Measurements from ENCODE around the gene TMEM236.

Gene TMEM236

DNA sequence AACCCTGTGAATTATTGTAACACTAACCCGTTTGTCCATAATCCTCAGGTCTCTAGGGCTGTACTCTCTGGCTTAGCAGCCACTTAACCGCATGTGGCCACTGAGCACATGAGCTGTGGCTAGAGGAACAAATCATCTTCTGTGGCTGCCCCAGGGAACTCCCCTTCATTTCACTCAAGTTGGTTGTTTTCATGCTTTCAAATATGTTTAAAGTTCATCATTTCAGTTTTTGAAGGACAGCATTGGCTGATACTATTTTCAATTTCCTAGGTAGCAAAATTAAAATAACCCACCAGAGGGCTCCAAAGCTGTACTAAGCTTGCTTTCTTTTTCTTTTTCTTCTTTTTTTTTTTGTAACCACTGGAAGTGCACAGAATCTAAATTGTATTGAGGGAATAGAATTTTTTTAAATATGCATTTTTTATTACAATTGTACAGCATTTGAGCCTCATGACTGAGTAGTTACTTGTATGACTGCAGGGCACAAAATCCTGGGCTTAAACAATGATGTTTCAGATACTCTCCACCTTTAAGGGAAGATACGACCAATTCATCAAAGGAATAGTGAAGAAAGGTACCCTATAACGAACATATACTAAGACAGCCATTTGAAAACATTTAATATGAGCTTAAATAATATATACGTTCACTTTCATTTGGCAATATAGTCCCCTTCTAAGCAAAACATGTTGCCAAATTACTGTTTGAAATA, 95.7 kb downstream of the TMEM236 start:
- TF ChIP-seq, protein P1, sequence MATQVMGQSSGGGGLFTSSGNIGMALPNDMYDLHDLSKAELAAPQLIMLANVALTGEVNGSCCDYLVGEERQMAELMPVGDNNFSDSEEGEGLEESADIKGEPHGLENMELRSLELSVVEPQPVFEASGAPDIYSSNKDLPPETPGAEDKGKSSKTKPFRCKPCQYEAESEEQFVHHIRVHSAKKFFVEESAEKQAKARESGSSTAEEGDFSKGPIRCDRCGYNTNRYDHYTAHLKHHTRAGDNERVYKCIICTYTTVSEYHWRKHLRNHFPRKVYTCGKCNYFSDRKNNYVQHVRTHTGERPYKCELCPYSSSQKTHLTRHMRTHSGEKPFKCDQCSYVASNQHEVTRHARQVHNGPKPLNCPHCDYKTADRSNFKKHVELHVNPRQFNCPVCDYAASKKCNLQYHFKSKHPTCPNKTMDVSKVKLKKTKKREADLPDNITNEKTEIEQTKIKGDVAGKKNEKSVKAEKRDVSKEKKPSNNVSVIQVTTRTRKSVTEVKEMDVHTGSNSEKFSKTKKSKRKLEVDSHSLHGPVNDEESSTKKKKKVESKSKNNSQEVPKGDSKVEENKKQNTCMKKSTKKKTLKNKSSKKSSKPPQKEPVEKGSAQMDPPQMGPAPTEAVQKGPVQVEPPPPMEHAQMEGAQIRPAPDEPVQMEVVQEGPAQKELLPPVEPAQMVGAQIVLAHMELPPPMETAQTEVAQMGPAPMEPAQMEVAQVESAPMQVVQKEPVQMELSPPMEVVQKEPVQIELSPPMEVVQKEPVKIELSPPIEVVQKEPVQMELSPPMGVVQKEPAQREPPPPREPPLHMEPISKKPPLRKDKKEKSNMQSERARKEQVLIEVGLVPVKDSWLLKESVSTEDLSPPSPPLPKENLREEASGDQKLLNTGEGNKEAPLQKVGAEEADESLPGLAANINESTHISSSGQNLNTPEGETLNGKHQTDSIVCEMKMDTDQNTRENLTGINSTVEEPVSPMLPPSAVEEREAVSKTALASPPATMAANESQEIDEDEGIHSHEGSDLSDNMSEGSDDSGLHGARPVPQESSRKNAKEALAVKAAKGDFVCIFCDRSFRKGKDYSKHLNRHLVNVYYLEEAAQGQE (IDR thresholded peaks at IDR 0.05; ENCODE audit: insufficient read depth in 1 of 2, low read depth in 2 of 2, low read length in 2 of 2), result no peak
- TF ChIP-seq SIN3A (IDR thresholded peaks at IDR 0.05; ENCODE audit: borderline replicate concordance, insufficient read depth, low read length) (no peak), FOXP2 (optimal IDR thresholded peaks at IDR 0.05; ENCODE audit: borderline replicate concordance, extremely low read depth, extremely low read length, insufficient read depth) (no peak), POLR2AphosphoS5 (IDR thresholded peaks at IDR 0.05; ENCODE audit: low read depth, low read length) (no peak), TAF1 (IDR thresholded peaks at IDR 0.05; ENCODE audit: borderline replicate concordance, insufficient read depth, low read length) (no peak)

DNA sequence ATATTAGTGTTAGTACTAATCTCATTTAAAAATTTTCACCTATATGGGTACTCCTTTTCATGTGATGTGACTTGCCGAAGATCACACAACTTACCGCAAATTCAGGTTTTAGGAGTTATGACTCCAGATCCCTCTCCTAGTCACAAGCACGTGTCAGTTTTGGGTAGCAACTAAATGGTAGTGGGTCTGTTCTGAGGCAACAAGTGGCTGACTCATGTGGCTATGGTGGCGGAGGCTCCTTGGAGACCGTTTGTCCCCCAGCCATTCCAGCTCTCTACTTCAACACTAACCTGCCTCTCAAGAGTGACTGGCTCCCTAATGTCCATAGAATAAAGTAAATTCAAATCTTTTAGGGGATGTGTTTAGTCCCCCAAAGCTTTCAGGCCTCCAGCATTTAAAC, 96.6 kb downstream of the TMEM236 start:
- TF ChIP-seq FOXP2 (optimal IDR thresholded peaks at IDR 0.05; ENCODE audit: borderline replicate concordance, extremely low read depth, extremely low read length, insufficient read depth) (no peak), SIN3A (IDR thresholded peaks at IDR 0.05; ENCODE audit: borderline replicate concordance, insufficient read depth, low read length) (no peak), TAF1 (IDR thresholded peaks at IDR 0.05; ENCODE audit: borderline replicate concordance, insufficient read depth, low read length) (no peak), POLR2AphosphoS5 (IDR thresholded peaks at IDR 0.05; ENCODE audit: low read depth, low read length) (no peak)
- TF ChIP-seq, protein P1 (IDR thresholded peaks at IDR 0.05; ENCODE audit: insufficient read depth in 1 of 2, low read depth in 2 of 2, low read length in 2 of 2), result no peak

All from PFSK-1 (cell line).